T47D (cell line): Measurements from ENCODE around the gene GUCY2F.
A peak's percentile ranks its signal among the peaks of the same experiment; 100 is the strongest.

ENCODE experiments used
- DNase-seq, 2 experiments: peaks; one replicate each; pipeline versions ENCODE4 v3.0.0 to v3.0.0-alpha.2; 2011 to 2012; ENCODE audit warnings: low read depth in 1 of 2, low spot score in 1 of 2
- JUND ChIP-seq: IDR thresholded peaks from 2 replicates; pipeline ENCODE4 v1.6.1; 2012; ENCODE audit warnings: low read depth
- in situ Hi-C: cut with HindIII; loops from 2 replicates; pipeline ENCODE4 v1.10.0; 2016; ENCODE audit warnings: low sequenced_read_pairs, low pct_unique_long_range_greater_than_20kb

The GUCY2F gene

GRCh38 chrX:109481986-109482385 is at the start of gene GUCY2F:
Gene GUCY2F, minus strand, starts transcription at chrX:109482086. Its CDS starts 6,150 bp downstream, at chrX:109475936.
- in situ Hi-C loops, result no loop called here
- no peak for DNase-seq
- no peak for TF ChIP-seq JUND

GRCh38 chrX:109519001-109519400 is 37.1 kb upstream of the GUCY2F start:
- in situ Hi-C loops, result no loop called here
- TF ChIP-seq JUND, result no peak
- DNase-seq, result no peak

- in situ Hi-C loops, result no loop called here
- TF ChIP-seq JUND, result no peak
- no peak for DNase-seq
Measured at GRCh38 chrX:109511113-109511512, 29.2 kb upstream of the GUCY2F start.

- TF ChIP-seq JUND, result no peak
- no peak for DNase-seq
- in situ Hi-C loops, result no loop called here
Measured at GRCh38 chrX:109508915-109509314, 27.0 kb upstream of the GUCY2F start.

GRCh38 chrX:109501176-109501575 is 19.3 kb upstream of the GUCY2F start:
- no peak for TF ChIP-seq JUND
- in situ Hi-C loops, result no loop called here
- no peak for DNase-seq

- in situ Hi-C loops, result no loop called here
- no peak for DNase-seq
- no peak for TF ChIP-seq JUND
Measured at GRCh38 chrX:109498434-109498833, 16.5 kb upstream of the GUCY2F start.

- in situ Hi-C loops, result no loop called here
- TF ChIP-seq JUND, result no peak
- DNase-seq, result no peak
Measured at GRCh38 chrX:109489174-109489573, 7.3 kb upstream of the GUCY2F start.

- no peak for TF ChIP-seq JUND
- no peak for DNase-seq
- in situ Hi-C loops, result no loop called here
Measured at GRCh38 chrX:109487640-109488039, 5.8 kb upstream of the GUCY2F start.

- TF ChIP-seq JUND, result no peak
- in situ Hi-C loops, result no loop called here
- peak in 1 of 2 experiments; percentile 59 for DNase-seq
Measured at GRCh38 chrX:109485470-109486340, 3.8 kb upstream of the GUCY2F start.

- DNase-seq, result no peak
- TF ChIP-seq JUND, result no peak
- in situ Hi-C loops, result no loop called here
Measured at GRCh38 chrX:109484886-109485285, 3.0 kb upstream of the GUCY2F start.

GRCh38 chrX:109475174-109475891 is 6.6 kb downstream of the GUCY2F start:
- in situ Hi-C loops, result no loop called here
- DNase-seq, result peak; percentile 4 to 43
- TF ChIP-seq JUND, result no peak

- peak in 1 of 2 experiments; percentile 35 for DNase-seq
- in situ Hi-C loops, result no loop called here
- TF ChIP-seq JUND, result no peak
Measured at GRCh38 chrX:109472939-109473735, 8.7 kb downstream of the GUCY2F start.

- no peak for TF ChIP-seq JUND
- DNase-seq, result no peak
- in situ Hi-C loops, result no loop called here
Measured at GRCh38 chrX:109464231-109464630, 17.7 kb downstream of the GUCY2F start.
